Neural cell (in vitro differentiated cells): Measurements from ENCODE around the gene NOL7. TPM values are rescaled to one million over a fixed set of nuclear protein-coding genes. Genes with fewer than 3 reads are reported as not detected.

ENCODE experiments used
- H2AFZ ChIP-seq: fragments of 200-600, 300-800 bp; sonication (generic), shearing (Covaris generic); 2 replicates; pipeline ENCODE4 v1.6.0; 2014; ENCODE audit warnings: low read depth, mild to moderate bottlenecking, antibody characterized with exemption, low read length, moderate library complexity
- H3F3A ChIP-seq: fragments of 200-600 bp; shearing (Covaris generic); 2 replicates; pipeline ENCODE4 v1.6.1; 2016; ENCODE audit warnings: mild to moderate bottlenecking, moderate library complexity, mixed read lengths, antibody characterized with exemption, low read length; ENCODE audit not compliant: insufficient read depth, poor library complexity, severe bottlenecking
- H3K27ac ChIP-seq: fragments of 200-600, 300-800 bp; sonication (generic), shearing (Covaris generic); 2 replicates; pipeline ENCODE4 v1.5.1; 2014; ENCODE audit warnings: mild to moderate bottlenecking, low read length, moderate library complexity
- H3K27me3 ChIP-seq: fragments of 300-800, 200-600 bp; sonication (generic), shearing (Covaris generic); 2 replicates; pipeline ENCODE4 v1.6.0; 2014; ENCODE audit warnings: mild to moderate bottlenecking, low read depth, low read length, moderate library complexity; ENCODE audit not compliant: insufficient read depth
- H3K36me3 ChIP-seq: fragments of 300-800, 200-600 bp; sonication (generic), shearing (Covaris generic); 2 replicates; pipeline ENCODE4 v1.5.1; 2014; ENCODE audit warnings: mild to moderate bottlenecking, antibody characterized with exemption, low read length, moderate library complexity; ENCODE audit not compliant: insufficient read depth
- H3K4me2 ChIP-seq: fragments of 300-800, 200-600 bp; sonication (generic), shearing (Covaris generic); 2 replicates; pipeline ENCODE4 v1.6.0; 2014; ENCODE audit warnings: mild to moderate bottlenecking, low read length
- H3K4me3 ChIP-seq: fragments of 300-800, 200-600 bp; sonication (generic), shearing (Covaris generic); 2 replicates; pipeline ENCODE4 v1.5.1; 2014; ENCODE audit warnings: mild to moderate bottlenecking, low read length, moderate library complexity
- H3K79me2 ChIP-seq: fragments of 200-600 bp; shearing (Covaris generic); replicated peaks from 2 replicates; pipeline ENCODE4 v1.6.0; 2014; ENCODE audit warnings: mild to moderate bottlenecking, low read length, moderate library complexity; ENCODE audit not compliant: insufficient read depth
- H3K9ac ChIP-seq: fragments of 300-800, 200-600 bp; sonication (generic), shearing (Covaris generic); 2 replicates; pipeline ENCODE4 v1.6.1; 2016; ENCODE audit warnings: mild to moderate bottlenecking, low read length, mixed read lengths
- H3K9me2 ChIP-seq: fragments of 200-600 bp; shearing (Covaris generic); 2 replicates; pipeline ENCODE4 v1.6.1; 2016; ENCODE audit warnings: mild to moderate bottlenecking, low read length, mixed read lengths; ENCODE audit not compliant: insufficient read depth
- H3K9me3 ChIP-seq: fragments of 200-600, 300-800 bp; sonication (generic), shearing (Covaris generic); 2 replicates; pipeline ENCODE4 v1.6.1; 2016; ENCODE audit warnings: mild to moderate bottlenecking, mixed run types, low read length, moderate library complexity, mixed read lengths
- H4K20me1 ChIP-seq: fragments of 200-600 bp; shearing (Covaris generic); 2 replicates; pipeline ENCODE4 v1.6.1; 2016; ENCODE audit warnings: mild to moderate bottlenecking, mixed run types; ENCODE audit not compliant: insufficient read depth
- CTCF ChIP-seq: fragments of 450-650 bp; IDR thresholded peaks from 2 replicates; pipeline ENCODE4 v1.5.1; 2014; ENCODE audit warnings: antibody characterized with exemption, mild to moderate bottlenecking, moderate library complexity; ENCODE audit not compliant: poor library complexity, severe bottlenecking
- EP300 ChIP-seq: fragments of 450-650 bp; conservative IDR thresholded peaks from 2 replicates; pipeline ENCODE4 v1.6.1; 2014; ENCODE audit warnings: antibody characterized with exemption, mild to moderate bottlenecking, moderate library complexity; ENCODE audit not compliant: poor library complexity, severe bottlenecking
- EZH2 ChIP-seq: fragments of 200-600, 300-800 bp; shearing (Covaris generic), sonication (generic); IDR thresholded peaks from 2 replicates; pipeline ENCODE4 v1.6.1; 2014; ENCODE audit warnings: antibody characterized with exemption, low read length, borderline replicate concordance, mild to moderate bottlenecking; ENCODE audit not compliant: insufficient read depth, poor library complexity, severe bottlenecking
- MXI1 ChIP-seq: fragments of 450-650 bp; conservative IDR thresholded peaks from 2 replicates; pipeline ENCODE4 v1.6.1; 2014; ENCODE audit warnings: antibody characterized with exemption, mild to moderate bottlenecking; ENCODE audit not compliant: poor library complexity, severe bottlenecking
- POLR2AphosphoS5 ChIP-seq: IDR thresholded peaks from 2 replicates; pipeline ENCODE4 v1.6.1; 2012
- RAD21 ChIP-seq: fragments of 450-650 bp; conservative IDR thresholded peaks from 2 replicates; pipeline ENCODE4 v1.6.1; 2014; ENCODE audit warnings: antibody characterized with exemption, mild to moderate bottlenecking, moderate library complexity
- SMC3 ChIP-seq: fragments of 450-650 bp; conservative IDR thresholded peaks from 2 replicates; pipeline ENCODE4 v1.6.1; 2014; ENCODE audit warnings: antibody characterized with exemption, mild to moderate bottlenecking, moderate library complexity; ENCODE audit not compliant: poor library complexity
- TAF1 ChIP-seq: IDR thresholded peaks from 2 replicates; pipeline ENCODE4 v1.6.1; 2012; ENCODE audit warnings: low read depth
- polyA plus RNA-seq: library from polyadenylated mRNA; depleted of rRNA; stranded (reverse); fragments of >200 nt; gene quantifications from 2 replicates; pipeline ENCODE4 v1.2.3, GENCODE V29; 2014
- TF ChIP-seq, protein P1 (sequence below): IDR thresholded peaks from 2 replicates; pipeline ENCODE4 v1.6.1; 2012; ENCODE audit warnings: borderline replicate concordance

Gene NOL7
- polyA plus RNA-seq, 1 donor from 2014 or later, result 117 TPM

GRCh38 chr6:13654496-13654895 is 39.4 kb downstream of the NOL7 start:
- Histone ChIP-seq H3K27ac (no peak overlapping the region), H3K79me2 (peaks cover 14% of the 10 kb centered on the region)

DNA sequence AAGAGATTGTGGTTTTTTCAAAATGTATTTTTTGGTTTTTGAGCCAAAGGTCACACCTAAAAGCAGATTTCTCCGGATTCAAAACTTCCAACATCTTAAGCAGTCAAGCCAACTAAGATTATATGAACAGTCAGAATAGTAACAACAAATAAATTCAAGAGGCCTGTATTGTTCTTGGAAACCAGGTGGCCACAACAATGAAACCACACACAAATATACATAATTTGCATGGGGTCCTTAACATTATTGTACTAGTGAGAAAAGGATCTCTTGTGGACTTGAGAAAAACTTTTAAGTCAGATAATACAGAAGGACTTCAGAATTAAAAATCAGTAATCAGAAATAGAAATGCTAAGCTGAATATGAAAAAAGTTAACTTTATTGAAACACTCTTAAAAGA is 40.6 kb downstream of the NOL7 start:
- H3K4me2 ChIP-seq, result no peak overlapping the region
- no peaks in the 10 kb centered on the region for H3F3A ChIP-seq
- no peaks in the 10 kb centered on the region for H3K9me3 ChIP-seq
- H3K9ac ChIP-seq, result no peak overlapping the region
- no peak overlapping the region for H3K4me3 ChIP-seq
- H3K27ac ChIP-seq, result no peak overlapping the region
- H3K9me2 ChIP-seq, result no peaks in the 10 kb centered on the region
- TF ChIP-seq RAD21, result no peak
- TF ChIP-seq EP300, result no peak
- no peak for TF ChIP-seq EZH2
- H2AFZ ChIP-seq, result no peak overlapping the region
- no peaks in the 10 kb centered on the region for H3K27me3 ChIP-seq
- no peaks in the 10 kb centered on the region for H4K20me1 ChIP-seq
- peaks cover 26% of the 10 kb centered on the region for H3K79me2 ChIP-seq
- H3K36me3 ChIP-seq, result no peaks in the 10 kb centered on the region

More at GRCh38 chr6:13654496-13654895, 39.4 kb downstream of the NOL7 start:
- Histone ChIP-seq H3K36me3 (no peaks in the 10 kb centered on the region), H3F3A (no peaks in the 10 kb centered on the region), H4K20me1 (no peaks in the 10 kb centered on the region), H3K4me2 (no peak overlapping the region), H3K9me3 (no peaks in the 10 kb centered on the region), H2AFZ (no peak overlapping the region), H3K27me3 (no peaks in the 10 kb centered on the region), H3K9ac (no peak overlapping the region), H3K4me3 (no peak overlapping the region), H3K9me2 (no peaks in the 10 kb centered on the region)
- no peak for TF ChIP-seq TAF1
- TF ChIP-seq EP300, result no peak
- no peak for TF ChIP-seq CTCF
- TF ChIP-seq, protein P1, sequence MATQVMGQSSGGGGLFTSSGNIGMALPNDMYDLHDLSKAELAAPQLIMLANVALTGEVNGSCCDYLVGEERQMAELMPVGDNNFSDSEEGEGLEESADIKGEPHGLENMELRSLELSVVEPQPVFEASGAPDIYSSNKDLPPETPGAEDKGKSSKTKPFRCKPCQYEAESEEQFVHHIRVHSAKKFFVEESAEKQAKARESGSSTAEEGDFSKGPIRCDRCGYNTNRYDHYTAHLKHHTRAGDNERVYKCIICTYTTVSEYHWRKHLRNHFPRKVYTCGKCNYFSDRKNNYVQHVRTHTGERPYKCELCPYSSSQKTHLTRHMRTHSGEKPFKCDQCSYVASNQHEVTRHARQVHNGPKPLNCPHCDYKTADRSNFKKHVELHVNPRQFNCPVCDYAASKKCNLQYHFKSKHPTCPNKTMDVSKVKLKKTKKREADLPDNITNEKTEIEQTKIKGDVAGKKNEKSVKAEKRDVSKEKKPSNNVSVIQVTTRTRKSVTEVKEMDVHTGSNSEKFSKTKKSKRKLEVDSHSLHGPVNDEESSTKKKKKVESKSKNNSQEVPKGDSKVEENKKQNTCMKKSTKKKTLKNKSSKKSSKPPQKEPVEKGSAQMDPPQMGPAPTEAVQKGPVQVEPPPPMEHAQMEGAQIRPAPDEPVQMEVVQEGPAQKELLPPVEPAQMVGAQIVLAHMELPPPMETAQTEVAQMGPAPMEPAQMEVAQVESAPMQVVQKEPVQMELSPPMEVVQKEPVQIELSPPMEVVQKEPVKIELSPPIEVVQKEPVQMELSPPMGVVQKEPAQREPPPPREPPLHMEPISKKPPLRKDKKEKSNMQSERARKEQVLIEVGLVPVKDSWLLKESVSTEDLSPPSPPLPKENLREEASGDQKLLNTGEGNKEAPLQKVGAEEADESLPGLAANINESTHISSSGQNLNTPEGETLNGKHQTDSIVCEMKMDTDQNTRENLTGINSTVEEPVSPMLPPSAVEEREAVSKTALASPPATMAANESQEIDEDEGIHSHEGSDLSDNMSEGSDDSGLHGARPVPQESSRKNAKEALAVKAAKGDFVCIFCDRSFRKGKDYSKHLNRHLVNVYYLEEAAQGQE, result no peak
- no peak for TF ChIP-seq POLR2AphosphoS5
- TF ChIP-seq SMC3, result no peak
- TF ChIP-seq EZH2, result no peak
- TF ChIP-seq RAD21, result no peak
- TF ChIP-seq MXI1, result no peak

GRCh38 chr6:13660273-13660672 is 45.1 kb downstream of the NOL7 start:
- Histone ChIP-seq H3K27me3 (no peaks in the 10 kb centered on the region), H3K79me2 (peaks cover 72% of the 10 kb centered on the region), H3K4me3 (no peak overlapping the region), H2AFZ (no peak overlapping the region), H3K27ac (no peak overlapping the region), H3K9ac (no peak overlapping the region), H3K4me2 (no peak overlapping the region), H3K9me3 (no peaks in the 10 kb centered on the region), H4K20me1 (no peaks in the 10 kb centered on the region), H3F3A (no peaks in the 10 kb centered on the region), H3K36me3 (no peaks in the 10 kb centered on the region), H3K9me2 (no peaks in the 10 kb centered on the region)
- TF ChIP-seq EZH2, result no peak
